GM23338 (cell line): ENCODE data around the gene PHLDB1.

Experiments used
- CREB1 ChIP-seq: fragments of 250-450 bp; sonication (Bioruptor Pico); IDR thresholded peaks from 2 replicates; pipeline ENCODE4 v1.5.0; 2020; ENCODE audit warnings: low read depth, mild to moderate bottlenecking, moderate library complexity
- EZH2 ChIP-seq: fragments of 200-600 bp; sonication (generic); IDR thresholded peaks from one replicate; pipeline ENCODE4 v1.8.0; 2017; ENCODE audit warnings: antibody characterized with exemption, mild to moderate bottlenecking, low read depth; ENCODE audit not compliant: unreplicated experiment
- EZH2phosphoT487 ChIP-seq: fragments of 200-600 bp; sonication (generic); IDR thresholded peaks from one replicate; pipeline ENCODE4 v1.8.1; 2018; ENCODE audit warnings: antibody characterized with exemption; ENCODE audit not compliant: unreplicated experiment
- POLR2AphosphoS5 ChIP-seq: IDR thresholded peaks from 2 replicates; pipeline ENCODE4 v1.6.1; 2016; ENCODE audit warnings: antibody characterized with exemption, low read depth
- REST ChIP-seq: IDR thresholded peaks from one replicate; pipeline ENCODE4 v1.6.1; 2018; ENCODE audit warnings: antibody characterized with exemption; ENCODE audit not compliant: unreplicated experiment
- ZNF331 ChIP-seq: fragments of 250-450 bp; sonication (Bioruptor Pico); IDR thresholded peaks from 2 replicates; pipeline ENCODE4 v1.5.0; 2020; ENCODE audit warnings: low read depth, mild to moderate bottlenecking, moderate library complexity
- TF ChIP-seq, protein P1 (sequence below), 2 experiments: fragments of 200-600 bp in 1 of 2; sonication (generic) in 1 of 2; conservative IDR thresholded peaks; 2 replicates each; pipeline versions ENCODE4 v1.5.1 to v1.6.1; 2016 to 2017; ENCODE audit warnings: antibody characterized with exemption in 2 of 2, low read depth in 2 of 2, mild to moderate bottlenecking in 2 of 2, moderate library complexity in 1 of 2

- TF ChIP-seq, protein P1, sequence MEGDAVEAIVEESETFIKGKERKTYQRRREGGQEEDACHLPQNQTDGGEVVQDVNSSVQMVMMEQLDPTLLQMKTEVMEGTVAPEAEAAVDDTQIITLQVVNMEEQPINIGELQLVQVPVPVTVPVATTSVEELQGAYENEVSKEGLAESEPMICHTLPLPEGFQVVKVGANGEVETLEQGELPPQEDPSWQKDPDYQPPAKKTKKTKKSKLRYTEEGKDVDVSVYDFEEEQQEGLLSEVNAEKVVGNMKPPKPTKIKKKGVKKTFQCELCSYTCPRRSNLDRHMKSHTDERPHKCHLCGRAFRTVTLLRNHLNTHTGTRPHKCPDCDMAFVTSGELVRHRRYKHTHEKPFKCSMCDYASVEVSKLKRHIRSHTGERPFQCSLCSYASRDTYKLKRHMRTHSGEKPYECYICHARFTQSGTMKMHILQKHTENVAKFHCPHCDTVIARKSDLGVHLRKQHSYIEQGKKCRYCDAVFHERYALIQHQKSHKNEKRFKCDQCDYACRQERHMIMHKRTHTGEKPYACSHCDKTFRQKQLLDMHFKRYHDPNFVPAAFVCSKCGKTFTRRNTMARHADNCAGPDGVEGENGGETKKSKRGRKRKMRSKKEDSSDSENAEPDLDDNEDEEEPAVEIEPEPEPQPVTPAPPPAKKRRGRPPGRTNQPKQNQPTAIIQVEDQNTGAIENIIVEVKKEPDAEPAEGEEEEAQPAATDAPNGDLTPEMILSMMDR (conservative IDR thresholded peaks at IDR 0.05; ENCODE audit: low read depth in 2 of 2) = no peak
- TF ChIP-seq EZH2phosphoT487 (no peak), ZNF331 (CRISPR knock-in tag) (no peak), CREB1 (CRISPR knock-in tag) (no peak), POLR2AphosphoS5 (no peak), EZH2 (no peak), REST (no peak)
Observed at GRCh38 chr11:118627566-118627965, 20.2 kb downstream of the PHLDB1 start.
